T-helper 1 cell (primary cell): Measurements from ENCODE around the gene GATAD2A.

Experiments used
- DNase-seq, 5 donors: peaks; one replicate each; pipeline ENCODE4 v3.0.0-alpha.2; 2012 to 2020

GATAD2A gene

DNA sequence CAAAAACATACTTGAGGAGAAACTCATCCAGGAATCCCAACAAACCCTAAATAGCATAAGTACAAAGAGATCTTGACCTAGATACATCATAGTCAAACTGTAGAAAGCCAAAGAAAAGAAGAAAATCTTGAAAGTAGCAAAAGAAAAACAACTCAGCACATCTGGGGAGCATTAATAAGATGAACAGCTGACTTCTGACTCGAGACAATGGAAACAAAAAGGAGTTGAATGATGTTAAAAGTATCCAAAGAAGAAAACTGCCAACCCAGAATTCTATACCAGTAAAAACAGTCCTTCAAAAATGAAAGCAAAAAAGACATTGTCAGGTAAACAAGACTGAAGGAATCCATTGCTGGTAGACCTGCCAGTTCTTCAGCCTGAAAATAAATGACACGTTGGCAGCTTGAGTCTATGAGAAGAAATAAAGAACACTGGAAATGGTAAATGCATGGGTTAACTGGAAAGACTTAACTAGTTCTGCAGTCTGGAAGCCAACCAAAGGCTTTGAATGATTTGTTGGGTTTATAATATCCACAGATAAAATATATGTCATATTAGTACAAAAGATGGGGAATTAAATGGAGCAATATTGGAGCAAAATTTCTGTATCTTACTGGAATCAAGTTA lies 63.1 kb downstream of the GATAD2A start:
- DNase-seq, result no peak

DNA sequence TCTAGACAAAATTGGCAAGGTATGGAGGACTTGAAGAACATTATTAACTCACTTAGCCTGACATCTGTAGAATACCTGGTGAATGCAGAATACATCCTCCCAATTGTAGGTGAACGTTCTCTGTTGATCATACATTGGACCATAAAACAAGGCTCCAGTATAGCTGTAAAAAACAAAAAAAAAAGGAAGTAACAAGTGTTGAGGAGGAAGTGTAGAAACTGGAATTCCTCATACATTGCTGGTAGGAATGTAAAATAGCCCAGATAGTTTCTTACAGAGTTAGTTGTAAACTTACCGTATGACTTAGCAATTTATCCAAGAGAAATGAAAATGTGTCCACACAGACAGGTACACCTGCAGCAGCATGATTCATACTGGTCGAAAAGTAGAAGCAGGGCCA lies 65.1 kb downstream of the GATAD2A start:
- DNase-seq, result no peak

DNA sequence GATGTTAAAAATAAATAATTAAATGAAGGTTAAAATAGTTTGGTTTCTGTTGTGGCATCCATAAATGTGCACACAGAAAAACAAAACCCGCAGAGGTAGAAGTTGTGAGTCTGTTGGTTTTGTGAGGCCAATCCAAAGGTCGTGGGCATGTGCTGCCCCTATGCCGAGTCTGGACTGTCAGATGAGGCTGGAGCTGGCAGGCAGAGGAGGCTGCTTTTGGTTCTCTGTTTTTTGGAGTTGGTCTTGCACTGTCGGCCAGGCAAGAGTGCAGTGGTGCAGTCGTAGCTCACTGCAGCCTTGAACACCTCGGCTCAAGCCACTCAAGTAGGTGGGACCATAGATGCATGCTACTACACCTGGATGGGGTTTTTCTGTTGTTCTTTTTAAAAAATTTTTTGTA lies 66.2 kb downstream of the GATAD2A start:
- DNase-seq, result no peak

DNA sequence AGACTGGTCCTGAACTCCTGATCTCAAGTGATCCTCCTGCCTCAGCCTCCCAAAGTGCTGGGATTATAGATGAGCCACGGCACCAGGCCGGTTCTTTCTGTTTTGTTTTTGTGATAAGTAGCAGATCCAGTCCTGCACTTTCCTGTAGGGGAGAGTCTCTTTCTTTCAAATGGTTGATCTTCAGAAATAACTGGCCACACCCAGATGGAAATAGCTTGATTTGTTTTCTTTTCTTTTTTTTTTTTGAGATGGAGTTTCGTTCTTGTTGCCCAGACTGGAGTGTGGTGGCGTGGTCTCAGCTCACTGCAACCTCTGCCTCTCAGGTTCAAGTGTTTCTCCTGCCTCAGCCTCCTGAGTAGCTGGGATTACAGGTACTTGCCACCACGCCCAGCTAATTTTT lies 66.6 kb downstream of the GATAD2A start:
- DNase-seq, result peak in 1 of 5 donors; percentile 37

DNA sequence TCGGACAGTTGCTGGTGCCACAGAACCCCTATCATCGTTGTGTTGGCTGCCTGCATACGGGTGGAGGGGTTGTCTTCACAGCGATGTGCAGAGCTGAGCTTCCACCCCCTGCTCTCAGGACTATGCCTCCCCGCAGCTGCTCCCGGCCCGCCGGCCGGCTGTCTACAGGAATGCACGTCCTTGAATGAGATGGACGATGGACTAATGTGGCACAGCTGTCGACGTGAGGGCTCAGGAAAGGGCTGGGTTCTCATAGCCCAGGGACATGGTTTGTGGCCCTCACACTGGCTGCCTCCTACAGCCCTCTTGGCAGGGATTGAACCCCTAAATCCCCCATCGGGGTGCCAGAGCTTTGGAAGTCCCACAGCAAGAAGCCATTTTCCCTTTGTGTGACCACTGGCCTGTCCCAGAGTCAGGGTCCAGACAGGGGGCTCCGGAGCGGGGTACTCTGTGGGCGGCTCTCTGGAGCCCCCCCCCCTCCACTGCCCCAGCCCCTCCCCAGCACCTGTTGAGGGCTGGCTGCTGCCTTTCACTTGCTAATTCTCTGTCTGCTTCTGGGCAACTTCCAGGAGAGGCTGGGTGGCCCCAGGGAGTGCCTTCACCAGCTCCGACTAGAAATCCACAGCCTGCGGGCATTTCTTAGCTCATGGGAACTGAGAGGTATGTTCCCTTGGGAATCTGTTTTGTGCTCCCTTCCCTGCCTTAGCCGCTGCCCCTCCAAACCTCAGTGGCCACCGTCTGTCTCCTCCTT lies 69.7 kb downstream of the GATAD2A start:
- DNase-seq, result no peak

DNA sequence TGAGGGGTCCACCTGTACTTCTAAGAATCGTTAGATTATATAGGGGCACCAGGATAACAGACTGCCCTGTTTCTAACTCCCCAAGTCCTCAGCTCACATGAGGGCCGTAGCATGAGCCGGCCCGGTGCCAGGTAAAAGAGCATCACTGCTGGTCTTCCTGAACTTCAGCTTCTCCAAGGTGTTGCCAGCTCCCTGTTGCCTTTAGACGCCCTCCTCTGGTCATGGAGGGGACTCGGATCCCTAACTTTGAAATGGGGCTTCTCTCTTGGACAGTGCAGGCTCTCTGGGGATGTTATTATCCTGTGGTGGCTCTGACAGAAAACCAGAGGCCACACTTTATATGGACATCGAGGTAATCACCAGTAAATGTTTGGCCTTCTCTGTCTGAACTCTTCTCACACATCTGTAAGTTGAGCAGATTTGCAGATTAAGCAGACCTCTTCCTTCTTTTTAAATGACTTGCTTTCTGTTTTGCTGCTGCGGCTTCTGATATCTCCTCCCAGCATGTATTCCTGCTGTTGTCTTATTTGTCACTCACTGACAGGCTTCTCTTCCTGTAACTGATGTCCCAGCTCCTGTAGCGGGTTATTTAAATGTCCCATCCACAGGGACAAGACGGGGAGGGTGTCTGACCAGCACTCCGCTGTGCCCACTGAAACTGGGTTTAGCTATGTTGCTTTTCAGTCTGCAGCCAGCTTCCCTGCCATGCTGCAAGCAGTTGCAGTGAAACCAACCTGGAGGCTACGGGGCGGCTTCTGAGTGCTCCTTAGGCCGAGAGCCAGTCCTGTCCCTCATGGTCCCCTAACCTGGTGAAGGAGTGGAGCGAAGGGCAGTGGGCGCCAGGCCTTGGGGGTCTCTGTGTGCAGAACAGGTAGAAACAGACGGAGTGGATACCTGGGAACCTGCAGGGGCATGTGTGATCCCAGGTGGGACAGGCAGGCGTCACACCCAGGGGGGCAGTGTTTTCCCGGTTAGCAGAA lies 70.7 kb downstream of the GATAD2A start:
- peak in 1 of 5 donors; percentile 28 for DNase-seq

DNA sequence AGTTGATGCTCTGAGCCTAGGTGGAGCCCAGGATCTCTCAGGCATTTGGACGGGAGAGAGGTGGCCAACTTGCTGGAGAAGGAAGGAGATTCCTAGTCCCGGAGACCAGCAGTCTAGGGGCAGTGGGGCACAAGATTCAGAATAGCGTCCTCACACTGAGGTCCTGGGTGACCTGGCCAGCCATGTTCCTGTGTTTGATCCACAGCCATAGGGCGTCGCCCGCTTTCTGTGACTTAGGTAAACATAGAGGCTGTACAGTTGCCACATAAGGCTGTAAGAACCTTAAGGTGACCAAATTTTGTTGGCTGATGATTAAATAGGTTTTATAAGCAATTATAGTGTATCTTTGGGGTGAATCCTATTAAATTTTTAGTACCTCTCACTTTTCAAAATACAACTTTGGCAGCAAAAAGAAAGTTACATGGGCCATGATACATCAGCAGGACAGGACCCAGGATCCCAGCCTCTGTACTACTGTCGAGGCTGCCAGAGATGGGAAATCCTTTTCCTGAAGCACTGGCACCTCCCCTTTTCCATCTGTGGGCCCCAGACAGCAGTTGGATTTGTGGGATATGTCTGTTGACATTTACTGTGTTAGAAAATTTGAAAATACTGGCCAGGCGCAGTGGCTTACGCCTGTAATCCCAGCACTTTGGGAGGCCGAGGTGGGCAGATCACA lies 72.4 kb downstream of the GATAD2A start:
- no peak for DNase-seq

DNA sequence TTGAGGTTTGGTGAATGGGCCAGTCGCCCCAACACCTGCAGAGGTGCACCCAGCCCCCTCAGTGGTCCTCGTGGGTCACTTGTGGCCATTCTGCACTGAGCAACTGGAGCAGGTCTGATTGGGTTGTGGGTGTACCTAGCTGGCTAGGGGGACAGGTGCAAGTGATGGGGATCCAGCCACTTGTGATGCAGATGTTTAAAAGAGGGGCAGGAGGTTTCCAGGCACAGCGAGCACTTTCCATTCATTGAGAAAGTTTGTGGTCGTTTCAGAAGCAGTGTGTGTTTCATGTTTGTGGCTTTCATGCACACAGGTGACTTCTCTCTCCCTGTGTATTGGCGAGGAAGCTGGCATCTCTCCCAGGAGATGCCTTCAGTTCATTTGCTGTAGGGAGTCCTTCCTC lies 75.2 kb downstream of the GATAD2A start:
- DNase-seq, result peak in 1 of 5 donors; percentile 29

DNA sequence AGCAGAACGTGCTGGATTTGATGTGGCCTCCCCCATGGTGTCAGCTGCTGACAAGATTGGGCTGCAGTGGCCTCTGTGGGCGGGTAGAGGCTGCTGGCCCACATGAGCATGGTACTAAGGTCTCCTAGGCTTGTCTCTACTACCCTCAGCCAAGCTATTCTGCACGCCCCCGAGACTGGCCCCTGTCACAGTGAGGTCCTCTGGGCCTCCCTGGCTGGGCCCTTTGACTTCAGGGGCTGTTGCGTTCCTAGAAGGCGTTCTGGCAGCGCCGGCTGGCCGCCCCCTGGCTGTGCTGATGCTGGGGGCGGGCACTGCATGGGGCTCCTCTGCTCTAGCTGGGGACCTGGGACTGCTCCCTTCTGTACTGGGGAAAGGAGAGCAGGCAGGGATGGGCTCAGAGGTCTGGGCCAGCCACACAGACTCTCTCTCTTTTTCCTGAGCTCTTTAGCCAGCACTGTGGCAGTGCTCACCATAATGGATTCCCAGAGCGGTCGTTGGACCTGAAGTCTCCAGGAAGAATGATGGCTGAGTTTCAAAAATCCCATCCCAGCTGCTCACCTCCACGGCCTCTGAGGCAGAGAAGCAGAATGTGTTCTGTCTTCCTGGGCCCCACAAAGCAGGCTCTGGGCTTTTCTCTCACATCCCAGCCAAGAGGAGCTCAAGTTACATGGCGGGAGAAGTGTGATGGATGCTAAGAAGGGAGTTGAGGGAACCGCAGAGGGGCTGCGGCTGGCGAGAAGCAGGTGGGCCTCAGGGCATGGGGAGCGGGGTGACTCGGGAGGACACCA lies 77.5 kb downstream of the GATAD2A start:
- no peak for DNase-seq

DNA sequence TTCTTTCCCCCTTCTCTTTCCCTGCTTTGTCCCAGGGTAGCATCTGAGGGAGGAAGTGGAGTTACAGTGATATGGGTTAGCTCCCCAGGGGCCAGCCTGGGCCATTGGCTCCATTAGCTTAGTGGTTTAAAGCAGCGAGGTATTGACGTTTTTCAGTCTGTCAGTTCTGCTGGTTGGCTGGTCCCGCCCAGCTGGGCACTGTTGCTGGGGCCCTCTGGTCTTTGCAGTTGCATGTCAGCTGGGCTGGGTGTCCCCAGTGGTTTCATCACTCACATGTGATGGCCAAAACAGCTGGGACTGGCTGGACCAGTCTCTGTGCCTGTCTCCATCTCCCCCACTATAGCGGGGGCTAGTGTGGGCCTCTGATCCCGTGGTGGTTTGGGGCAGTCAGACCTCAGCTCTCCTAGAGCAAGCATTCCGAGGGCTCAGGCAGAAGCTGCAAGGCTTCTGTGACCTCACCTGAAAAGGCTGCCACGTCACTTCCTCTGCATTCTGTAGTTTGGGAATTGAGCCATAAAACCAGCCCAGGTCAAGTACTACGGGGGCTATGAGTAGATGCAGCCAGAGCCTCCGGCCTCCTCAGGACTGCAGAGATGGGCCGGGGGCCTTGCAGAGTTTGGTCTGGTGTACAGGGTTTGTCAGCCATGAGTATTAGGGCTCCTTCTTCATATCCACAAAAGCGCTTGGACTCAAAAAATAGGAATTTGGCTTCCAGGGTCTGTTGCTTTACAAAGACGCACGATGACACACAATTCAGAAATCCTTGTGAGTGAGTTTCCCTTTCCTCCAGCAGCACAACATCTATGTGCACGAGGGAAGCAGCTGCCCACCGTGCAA lies 79.9 kb downstream of the GATAD2A start:
- DNase-seq, result no peak

DNA sequence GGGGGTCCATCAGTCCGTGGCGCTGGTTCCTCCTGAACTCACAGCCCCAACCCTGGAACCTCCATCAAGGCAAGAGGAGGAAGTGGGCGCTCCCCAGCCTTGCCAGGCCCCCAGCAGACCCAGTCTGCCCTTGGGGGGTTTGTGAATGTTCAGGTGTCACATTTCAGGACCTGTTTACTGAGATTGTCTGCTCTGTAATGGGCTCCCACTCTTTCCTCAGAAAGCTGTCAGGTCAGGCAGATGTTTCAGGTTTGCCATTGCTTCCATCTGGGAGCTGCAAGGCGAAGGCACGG lies 80.5 kb downstream of the GATAD2A start:
- DNase-seq, result no peak

DNA sequence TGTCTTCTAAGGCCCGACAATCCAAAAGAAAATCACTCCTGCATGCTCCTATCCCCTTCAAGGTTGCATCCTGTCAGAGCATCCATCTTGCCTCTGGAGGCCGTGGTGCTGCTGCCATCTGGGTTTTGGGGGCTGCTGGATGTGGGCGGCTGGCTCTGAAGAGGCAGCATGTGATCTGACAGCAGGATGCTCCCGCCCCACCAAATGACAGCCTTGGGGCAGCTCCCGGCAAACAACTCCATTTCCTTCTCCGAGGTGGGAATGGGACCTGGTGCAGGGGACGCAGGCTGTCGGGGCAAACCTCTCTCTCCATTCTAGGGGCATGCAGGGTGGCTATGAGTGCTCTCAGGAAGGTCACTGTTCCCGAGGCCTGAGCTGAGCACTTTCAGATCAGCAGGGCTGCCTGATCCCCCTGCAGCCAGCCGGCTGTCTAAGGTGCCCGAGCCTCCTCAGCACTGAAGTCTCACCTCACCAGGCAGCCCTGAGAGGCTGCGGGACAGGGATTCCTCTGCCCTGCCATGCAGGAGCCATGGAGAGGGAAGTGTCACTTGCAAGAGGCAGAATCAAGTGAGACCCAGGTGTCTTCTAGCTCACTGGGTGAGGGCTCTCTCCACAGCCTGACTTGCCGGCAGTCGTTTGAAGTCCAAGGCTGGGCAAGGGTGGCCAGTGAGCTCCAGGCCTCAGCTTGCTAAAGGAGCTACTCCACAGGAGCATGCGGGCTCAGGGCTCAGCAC lies 81.0 kb downstream of the GATAD2A start:
- DNase-seq, result no peak

DNA sequence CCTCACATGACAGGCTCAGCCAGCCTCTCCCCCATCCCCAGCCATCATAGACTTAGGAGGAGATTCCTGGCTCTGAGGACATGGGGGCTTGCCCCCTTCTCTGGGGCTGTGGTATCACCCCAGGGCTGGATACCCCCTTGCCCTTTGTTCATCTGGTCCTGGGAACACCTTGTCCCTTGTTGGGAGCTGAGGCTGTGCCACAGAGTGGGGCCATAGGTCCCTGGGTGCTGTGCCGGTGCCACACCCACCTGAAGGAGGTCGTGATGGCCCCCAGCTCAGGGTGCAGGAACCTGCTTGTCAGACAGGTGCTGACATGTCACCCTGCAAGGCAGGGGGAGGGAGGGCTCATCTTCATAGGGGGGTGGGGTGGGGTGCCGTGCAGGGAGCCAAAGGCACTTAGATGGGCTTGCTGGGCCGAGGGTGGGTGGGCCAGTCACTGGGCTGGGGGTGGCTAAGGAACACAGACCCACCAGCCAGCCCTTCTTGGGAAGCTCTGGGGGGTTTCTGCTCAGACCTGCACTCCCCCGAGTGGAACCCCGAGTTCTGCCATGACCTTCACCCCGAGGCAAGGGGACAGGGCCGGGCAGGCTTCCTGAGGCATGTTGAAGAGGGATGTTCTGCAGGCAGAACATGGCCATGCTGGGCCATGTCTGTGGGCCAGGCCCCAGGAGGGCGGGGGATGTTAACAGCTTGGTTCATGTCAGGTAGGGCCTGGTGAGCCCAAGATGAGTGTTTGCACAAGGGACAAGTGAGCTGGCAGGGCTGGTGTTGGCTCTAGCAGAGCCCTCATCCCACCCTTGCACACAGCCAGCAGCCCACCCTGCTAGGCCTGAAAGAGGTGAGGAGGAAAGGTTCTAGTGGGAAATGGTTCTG lies 81.8 kb downstream of the GATAD2A start:
- DNase-seq, result no peak

DNA sequence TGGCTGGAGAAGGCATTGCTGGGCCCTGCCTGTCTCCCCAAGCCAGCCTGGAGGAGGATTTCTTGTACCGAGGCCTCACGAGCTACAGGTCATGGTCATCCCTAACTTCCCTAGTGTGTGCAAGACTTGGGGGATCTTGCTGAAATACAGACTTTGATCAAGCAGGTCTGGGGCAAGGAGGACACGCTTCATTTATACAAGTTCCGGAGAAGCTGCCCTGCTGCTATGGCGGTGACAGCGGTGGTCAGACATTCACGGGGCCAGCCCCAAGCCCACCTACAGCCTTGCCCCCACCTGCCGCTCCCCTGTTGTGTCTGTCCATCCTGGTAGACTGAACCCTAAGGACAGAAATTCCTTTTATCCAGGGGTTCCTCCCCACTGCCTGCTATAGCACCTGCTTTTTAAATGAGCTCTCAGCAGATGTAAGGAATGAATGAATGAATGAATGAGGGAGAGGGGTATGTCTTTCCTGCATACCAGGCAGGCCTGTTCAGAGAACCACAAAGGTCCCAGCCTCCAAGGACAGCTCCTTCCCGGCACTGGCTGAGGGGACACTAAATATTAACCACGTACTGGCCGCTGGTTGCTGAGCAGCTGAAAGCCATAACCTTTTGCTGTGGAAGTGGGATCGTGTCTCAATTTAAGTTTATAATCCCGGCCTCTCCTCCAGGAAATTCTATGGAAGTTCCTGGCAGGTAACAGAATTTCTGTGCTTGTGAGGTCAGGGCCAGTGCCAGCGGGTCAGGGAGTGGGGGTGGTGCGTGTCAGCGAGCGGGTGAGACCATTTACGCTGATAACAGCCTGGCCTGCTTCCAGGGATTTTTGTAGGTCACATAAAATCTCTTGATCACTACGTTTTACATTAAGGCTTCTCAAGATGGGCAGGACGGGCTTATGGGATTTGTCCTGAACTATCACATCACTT lies 82.7 kb downstream of the GATAD2A start:
- DNase-seq, result no peak

DNA sequence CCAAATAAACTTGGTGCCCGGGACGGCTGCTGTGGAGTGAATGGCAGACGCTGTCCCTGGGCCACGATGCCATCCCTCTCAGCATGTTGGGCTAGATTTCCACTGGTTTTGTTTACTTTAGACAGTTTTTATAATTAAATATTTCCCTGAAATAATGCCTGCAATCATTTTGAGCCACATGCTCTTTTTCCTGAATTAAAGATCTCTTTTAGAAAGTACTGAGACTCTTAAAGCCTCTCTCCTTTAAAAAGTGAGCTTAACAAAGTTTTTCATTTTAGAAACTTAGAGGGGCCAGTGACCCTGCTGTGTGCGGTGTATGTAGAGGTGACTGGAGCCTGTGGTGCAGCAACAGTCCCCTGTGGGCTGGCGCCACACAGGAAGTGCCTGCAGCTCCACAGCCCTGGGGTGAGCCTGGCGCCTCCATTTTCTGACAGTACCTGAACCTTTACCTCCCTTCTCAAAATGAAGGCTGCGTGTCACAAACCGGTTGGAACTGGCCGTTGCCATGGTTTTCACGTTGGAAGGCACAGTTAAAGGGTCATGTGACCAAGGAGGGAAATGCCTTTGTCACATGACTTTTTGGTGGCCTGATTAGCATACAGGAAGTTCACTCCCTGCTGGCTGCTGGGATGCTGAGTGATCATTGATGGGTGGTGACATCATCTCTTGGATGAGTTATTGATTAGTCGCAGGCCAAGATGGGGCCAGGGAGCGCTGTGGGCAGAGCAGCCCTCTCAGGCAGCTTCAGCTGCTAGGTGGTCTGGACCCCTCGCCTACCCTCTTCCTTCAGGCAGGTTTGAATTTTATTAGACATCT lies 83.6 kb downstream of the GATAD2A start:
- peak; percentile 80 to 98 (median 88) for DNase-seq

DNA sequence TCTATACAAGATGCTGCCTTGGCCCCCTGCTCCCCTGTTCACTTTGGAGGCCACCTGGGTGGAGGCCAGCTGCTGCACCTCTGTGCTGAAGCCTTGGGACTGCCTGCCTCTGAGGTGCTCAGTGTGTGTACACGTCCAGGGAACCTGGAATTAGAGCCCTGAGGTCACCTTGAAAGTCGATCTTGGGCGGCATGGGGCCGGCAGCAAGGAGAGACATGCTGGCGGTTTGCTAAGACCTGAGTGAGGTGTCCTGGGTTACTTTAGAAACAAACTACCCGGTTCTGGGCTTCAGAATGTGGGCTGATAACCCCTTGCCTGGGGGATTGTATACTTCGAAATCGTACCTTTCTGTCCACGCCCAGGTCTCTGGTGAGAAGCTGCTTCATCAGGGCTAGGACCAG lies 84.3 kb downstream of the GATAD2A start:
- peak in 1 of 5 donors; percentile 19 for DNase-seq

DNA sequence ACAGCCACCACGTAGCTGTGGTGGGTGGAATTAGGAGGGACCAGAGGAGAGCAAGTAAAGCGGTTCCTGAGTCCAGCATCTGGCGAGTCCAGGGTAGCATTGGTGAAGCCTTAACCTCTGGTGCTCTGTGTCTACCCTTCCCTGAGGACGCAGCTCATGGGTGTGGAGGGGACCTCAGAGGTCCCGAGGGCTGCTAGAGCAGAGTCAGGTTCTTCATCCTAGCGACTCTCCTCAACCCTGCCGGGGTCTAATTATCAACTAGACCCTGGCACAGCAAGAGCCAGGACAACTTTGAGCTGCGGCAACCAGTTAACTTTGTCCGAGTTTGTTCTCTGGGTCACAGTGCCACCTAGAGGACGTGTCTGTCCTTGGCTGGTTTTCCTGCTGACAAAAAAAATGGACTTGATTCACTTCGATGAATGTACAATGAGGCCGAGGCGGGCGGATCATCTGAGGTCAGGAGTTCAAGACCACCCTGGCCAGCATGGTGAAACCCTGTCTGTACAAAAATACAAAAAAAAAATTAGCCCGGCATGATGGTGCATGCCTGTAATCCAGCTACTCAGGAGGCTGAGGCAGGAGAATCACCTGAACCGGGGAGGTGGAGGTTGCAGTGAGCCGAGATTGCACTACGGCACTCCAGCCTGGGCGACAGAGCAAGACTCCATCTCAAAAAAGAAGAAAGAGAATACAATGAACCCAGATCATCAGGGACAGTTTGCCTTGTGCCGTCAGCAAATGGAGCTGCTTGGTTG lies 84.9 kb downstream of the GATAD2A start:
- peak; percentile 48 to 82 (median 74) for DNase-seq
